GM04504 (cell line): ENCODE data around the gene ZNF579.

Source experiments
- DNase-seq: peaks from one replicate; pipeline ENCODE4 v3.0.0-alpha.2; 2012; ENCODE audit warnings: low read depth

ZNF579 gene

DNA sequence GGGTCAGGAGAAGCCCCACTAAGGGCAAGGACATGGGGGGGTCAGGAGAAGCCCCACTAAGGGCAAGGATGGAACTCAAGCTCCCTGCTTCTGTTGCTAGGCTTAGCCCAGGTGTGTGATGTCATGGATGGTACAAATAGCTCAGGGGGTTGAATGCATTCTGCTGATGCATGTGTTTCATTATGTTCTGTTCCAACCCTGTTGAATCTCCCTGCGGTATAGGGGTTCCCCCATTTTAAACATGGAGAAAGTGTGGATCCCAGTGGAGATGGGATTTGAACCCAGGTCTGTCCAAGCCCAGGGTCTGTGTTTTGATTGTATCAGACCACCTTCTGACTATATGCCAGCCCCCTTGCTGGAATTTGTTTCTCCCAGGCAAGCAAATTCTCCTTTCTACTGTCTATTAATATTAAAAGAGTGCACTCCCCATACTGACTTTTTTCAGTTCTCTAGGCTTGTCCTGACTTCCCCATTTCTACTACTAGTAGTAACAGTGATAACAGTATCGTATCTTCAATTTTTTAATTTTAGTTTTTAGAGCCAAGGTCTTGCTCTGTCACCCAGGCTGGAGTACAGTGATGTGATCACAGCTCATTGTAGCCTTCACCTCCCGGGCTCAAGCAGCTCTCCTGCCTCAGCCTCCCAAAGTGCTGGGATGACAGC lies 31.5 kb upstream of the ZNF579 start:
- DNase-seq = no peak

DNA sequence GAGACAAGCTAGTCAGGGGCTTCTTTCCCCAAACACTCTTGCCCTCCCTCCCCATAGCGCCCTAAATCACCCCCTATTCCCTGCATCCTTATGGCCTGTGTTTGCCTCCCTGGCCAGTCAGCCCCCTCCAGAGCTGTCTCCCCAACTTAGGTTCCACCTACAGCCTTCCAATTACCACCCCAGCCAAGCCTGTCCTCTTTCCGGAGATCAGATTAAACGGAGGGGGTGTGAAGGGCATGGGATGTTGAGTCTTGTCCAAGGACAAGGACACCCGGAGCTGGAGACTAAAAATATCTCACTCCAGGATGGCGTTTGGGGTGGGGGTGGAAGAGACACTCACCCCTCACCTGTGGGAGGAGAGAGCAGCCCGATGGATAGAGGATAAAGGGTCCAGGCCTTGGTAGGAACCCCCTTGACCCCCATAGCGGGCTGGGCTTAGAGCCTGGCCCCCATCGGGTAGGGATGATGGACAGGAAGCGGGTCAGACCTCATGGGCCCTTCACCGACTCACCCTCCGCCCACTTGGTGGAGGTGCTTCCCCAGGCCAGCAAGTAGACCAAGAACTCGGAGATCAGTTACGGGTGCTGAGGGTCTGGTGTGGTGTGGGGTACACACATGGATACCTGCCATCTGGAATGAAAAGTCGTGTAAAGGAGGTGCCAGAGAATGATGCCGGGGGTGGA lies 30.8 kb upstream of the ZNF579 start:
- no peak for DNase-seq

DNA sequence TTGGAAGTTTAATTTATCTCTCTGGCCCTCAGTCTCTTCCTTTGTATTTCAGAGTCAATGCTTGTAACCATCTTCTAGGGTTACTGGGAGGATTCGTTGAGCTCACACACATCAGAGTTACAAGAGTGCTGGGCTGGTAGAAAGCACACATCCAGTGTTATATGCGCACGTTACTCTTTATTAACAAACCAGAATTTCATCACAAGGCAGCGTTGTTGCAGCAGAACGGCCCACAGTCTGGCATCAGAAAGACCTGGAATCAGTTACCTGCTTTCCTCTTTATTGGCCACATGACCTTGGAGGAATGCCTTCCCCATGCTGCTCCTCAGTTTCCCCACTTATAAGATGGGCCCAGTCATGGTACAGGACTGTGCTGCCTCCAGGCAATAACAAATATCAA lies 28.7 kb upstream of the ZNF579 start:
- no peak for DNase-seq

DNA sequence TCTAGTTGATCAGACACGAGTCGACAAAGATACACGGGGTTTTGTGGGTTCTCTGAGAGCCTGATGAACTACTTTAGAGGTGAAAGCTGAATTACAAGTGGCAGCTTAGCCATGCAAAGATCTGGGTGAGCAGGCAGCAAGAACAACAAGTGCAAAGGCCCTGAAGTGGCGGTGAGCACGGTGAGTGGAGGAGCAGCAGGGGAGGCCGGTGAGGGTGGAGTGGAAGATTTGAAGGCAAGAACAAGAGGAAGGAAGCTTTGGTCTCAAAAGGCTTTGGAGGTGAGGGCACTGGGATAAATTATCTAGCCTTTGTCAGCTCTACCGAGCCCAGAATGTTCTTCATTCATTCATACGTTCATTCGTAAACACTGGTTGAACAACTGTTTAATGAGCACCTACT lies 26.2 kb upstream of the ZNF579 start:
- no peak for DNase-seq

DNA sequence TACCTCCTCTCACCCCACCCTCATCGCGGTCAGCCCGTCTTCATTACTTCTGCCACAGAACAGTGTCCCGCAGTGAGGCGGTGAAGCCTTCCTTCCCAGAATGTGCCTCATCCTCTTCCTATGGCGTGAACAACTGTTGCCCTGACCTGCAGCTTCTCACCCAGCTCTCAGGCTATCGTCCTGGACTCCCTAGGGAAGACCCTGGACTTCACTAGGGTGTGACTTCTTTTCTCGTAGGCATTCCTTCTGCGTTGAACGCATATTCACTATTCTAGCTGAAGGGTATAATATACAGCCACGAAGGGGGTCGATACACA lies 25.8 kb upstream of the ZNF579 start:
- no peak for DNase-seq

DNA sequence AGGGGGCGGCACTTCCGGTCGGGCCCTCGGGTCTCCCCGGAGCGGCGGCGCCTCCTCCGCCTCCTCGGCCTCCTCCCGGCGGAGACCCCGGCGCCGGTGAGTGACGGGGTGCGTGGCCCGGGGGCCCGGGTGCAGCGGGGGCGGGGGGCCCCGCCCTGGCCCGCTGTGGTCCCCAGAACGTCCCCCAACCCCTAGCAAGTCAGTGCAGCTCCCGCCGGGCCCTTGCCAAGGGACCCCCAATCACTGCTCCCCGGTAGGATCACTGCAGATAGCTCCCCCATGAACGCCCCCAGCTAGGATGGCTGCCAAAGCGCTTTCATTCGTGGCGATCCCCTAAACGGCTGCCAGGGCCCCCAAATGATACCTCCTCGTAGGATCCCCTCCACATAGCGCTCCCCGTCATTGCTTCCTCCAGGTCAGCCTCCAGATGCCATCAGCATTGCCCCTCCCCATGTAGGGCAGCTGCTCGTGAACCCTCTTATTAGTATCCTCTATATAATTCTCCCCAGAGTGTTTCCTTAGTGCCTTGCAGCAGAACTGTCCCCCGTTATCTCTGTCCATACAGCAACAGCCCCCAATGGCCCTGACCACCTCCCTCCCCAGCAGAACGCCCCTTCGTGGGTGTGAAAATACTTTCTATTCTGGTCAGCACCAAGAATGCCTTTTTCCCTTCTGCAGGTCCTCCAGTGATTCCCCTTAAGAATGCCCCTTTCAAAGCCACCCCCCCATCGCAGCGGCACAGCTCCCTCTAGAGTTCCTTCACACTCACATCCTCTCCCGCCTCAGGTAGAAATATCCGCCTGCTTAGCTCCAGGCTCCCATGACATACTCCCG lies 25.2 kb upstream of the ZNF579 start, which contains the start of gene ZNF865:
TSS of gene ZNF865 (plus strand) at position 11 of the 834 bp plus-strand sequence. CDS start 7,972 bp downstream, outside the sequence.
- peak; percentile 61 for DNase-seq

DNA sequence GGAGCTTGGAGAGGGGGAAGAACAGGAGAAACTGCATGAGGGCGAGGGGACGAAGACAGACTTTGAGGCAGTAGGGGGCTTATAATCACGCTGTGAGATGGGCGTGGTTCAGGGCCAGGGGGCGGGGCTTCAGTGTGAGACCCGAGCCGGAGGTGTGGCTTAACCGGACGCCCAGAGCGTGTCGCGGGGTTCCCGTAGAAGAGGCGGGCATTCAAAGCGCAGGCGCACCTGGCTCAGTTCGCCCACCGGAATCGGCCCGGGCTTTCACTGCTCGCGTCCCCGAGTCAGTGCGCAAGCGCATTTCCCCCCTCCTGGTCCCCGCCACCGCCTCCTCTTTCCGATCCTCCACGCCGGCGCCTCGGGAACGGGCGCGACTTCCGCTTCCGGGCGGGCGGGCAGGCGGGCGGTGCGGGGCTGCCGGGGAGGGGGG lies 24.6 kb upstream of the ZNF579 start:
- peak; percentile 94 for DNase-seq

DNA sequence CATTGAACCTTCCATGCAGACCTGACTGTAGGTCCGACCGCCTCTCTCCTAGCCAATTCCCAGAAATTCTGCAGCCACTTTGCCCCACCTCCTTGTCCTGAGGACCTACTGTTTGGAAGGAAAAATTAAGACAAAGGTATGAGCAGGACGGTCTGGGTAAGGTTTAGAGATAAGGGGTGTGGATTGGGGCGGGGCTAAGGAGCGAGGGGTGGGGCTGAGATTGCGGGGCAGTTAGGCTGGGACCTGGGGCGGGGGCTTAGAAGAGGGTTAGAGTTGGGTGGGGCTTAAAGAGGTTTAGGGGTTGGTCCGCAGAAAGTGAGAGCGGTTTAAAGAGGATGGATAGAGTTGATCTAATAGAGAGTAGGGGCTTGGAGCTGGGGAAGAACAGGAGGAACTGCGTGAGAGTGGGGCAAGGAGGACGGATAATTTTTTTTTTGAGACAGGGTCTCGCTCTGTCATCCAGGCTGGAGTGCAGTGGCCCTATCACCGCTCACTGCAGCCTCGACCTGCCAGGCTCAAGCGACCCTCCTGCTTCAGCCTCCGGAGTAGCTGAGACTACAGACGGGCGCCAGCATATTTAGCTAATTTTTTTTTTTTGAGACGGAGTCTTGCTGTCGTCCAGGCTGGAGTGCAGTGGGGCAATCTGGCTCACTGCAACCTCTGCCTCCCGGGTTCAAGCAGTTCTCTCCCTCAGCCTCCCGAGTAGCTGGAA lies 23.1 kb upstream of the ZNF579 start:
- DNase-seq = no peak

DNA sequence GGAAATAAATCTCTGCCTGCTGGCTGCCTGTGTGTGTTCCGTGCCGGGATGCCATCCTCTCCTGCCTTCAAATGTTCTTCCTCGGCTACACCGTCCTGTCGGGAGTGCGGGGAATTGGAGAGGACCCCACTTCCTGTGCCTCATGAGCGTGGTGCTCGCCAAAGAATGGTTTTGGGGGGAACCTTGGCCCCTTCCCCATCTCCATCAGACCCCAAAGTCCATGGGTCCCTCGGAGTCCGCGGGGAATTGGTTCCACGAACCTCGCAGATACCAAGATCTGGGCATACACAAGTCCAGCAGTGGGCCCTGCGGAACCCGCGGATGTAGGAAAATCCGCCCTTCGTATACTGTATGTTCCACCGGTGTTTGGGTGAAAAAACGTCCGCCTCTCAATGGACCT lies 22.5 kb upstream of the ZNF579 start:
- DNase-seq = no peak

DNA sequence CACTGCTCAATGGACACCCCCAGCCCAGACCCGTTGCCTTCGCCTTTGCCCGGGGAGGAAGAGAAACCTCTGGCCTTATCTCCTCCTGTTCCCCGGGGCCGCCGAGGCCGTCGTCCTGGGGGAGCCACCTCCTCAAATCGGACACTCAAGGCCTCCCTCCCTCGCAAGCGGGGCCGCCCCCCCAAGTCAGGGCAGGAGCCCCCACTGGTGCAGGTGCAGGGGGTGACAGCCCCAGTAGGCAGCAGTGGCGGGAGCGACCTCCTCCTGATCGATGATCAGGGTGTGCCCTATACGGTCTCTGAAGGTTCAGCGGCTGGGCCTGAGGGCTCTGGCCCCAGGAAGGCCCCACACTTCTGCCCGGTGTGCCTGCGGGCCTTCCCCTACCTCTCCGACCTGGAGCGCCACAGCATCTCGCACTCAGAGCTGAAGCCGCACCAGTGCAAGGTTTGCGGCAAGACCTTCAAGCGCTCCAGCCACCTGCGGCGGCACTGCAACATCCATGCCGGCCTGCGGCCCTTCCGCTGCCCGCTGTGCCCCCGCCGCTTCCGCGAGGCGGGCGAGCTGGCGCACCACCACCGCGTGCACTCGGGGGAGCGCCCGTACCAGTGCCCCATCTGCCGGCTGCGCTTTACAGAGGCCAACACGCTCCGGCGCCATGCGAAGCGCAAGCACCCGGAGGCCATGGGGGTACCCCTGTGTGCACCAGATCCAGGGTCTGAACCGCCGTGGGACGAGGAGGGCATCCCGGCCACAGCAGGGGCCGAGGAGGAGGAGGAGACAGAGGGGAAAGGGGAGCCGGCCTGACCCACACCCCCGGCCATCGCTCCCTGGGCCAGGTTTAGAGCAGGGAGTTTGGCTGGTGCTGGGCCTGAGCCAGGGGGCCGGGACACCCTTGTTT lies 21.7 kb upstream of the ZNF579 start:
- no peak for DNase-seq

DNA sequence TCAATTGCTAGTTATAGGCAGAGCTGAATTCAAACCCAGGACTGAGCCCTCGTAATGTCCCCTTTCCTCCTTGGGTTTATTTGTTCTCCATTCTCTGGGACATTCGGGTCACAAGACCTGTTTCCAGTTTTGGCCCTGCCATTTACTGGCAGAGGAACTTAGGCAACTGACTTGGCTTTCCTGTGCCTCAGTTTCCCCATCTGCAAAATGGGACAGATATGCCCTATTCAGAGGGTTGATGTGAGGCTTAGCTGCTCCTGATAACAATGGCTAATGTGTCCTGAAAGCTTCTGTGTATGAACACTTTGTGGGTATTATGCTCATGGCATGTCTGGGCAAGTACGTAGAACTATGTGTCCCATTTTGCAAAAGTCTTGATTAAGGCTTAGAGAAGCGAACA lies 20.4 kb upstream of the ZNF579 start:
- DNase-seq = no peak

DNA sequence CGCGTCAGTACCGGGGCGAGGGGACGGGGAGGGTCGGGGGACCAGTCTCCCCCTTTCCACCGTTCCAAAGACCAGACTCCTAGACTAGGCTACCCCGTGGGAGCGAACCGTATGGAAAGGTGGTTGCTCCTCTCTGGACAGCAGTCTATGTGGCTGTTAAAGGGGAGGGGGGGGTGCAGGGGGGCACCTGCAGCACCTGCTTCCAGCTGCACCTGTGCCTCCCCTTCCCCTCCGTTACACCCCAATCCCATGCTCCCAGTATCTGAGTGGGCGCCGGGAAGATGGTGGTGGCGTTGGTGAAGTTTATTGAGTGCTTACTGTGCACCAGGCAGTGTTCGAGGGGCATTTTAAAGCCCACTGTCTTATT lies 20.0 kb upstream of the ZNF579 start:
- no peak for DNase-seq

DNA sequence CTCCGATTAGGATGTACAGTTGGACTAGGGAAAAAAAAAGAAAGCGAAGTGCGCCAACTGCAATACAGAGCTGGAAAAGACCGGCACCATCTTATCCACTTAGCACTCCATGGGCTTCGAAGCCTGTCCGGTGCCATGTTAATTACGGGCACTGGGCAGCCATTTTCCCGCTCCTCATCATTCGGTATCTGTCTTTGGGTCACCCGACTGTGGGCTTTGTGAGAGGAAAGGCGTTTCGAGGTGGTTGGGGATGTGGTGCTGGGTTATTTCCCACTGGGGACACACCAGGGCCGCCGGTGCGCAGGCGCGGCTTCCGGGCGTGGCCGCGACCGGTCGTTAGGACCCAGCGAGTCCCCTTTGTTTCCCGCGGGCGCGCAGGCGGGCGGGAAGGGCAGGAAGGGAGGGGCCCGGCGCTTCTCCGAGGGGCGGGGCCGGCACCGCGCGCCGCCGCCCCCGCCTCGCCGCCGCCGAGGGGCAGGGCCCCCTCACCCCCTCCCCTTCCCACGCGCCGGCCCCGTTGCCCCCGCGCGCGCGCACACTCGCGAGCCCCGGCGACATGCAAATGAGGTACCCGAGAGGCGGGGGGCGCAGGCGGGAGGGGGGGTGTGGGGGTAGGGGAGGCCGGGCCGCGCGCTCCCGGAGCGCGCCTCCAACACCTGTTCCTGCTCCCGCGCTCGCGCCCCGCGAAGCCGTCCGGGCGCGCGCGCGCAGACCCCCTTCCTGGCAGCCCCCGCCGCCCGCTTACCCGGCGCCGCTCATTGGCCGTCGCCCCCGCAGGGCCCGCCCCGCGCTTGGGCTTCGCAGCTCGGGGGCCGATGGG lies 19.4 kb upstream of the ZNF579 start, which contains the start of gene ZNF524:
TSS of gene ZNF524 (plus strand) at position 447 of the 820 bp plus-strand sequence. CDS start 1,825 bp downstream, outside the sequence.
- DNase-seq = peak; percentile 82

DNA sequence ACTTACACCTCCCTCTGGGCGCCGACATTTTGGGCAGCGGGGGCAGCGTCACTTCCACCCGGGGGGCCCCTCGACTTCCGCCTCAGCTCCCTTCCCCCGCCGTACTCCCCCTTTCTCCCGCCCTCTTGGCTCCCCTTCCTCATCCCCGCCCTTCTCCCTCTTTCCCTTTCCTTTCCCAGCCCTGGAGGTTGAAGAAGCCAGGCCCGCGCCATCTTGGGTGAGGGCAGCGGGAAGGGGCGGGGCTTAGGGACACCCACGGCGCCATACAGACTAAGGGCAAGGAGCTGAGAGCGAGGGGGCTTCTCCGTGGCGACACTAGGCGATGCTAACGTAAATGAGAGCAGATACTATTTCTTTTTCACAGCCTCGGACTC lies 18.8 kb upstream of the ZNF579 start, which contains the start of gene FIZ1:
TSS of gene FIZ1 (minus strand) at position 50 of the 374 bp plus-strand sequence. CDS start 1,652 bp downstream, outside the sequence.
- peak; percentile 98 for DNase-seq

DNA sequence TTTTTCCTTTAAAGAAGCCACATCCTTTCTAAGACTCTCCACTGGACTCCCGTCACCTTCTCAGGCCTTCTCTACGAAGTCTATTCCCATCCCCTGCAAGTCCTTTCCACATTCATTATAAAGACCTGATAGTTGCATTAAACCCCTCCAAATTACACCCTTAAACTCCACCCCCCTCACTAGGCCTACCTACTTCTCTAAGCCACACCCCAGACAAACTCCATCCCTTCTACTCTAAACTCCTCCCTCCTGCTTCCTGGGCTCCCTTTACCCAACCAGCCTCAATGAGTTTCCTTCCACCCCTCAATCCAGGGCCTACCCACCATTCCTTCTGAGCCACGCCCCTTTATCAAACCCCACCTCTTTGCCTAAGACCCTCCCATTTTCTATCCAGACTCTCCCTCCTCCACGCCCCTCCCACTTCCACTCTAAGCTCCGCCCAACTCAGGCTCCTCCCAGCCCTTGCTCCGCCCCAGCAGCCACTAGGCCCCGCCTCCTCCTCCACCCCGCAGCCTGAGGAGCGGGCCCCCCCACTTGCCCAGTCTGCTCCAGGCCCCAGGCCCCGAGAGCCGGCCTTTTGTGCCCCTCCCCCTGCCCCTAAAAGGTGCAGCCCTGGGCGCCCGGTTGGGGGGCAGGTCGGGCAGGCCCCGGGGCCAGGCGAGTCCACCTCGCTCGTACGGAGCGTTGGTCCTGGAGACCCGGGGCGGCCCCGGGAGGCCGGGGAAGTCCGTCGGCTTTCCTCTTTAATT lies 18.2 kb upstream of the ZNF579 start:
- peak; percentile 85 for DNase-seq

DNA sequence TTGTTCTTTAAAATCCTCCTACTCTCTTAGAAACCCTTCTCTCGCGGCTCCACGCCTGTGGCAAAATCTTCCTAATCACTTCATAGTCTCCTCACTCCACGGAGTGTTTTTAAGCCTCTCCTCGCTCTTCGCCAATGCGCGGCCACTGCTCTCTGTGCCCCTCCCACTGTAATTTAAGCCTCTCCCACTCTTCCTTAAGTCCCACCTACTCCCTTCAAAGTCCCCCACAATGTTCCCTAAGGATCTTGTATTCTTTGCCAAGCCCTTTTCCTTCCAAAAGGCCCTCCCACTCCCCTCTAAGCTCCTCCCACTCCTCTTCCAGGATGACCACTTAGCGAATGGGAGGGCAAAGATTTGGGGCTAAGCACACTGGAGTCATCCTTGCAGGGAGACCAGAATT lies 17.4 kb upstream of the ZNF579 start:
- no peak for DNase-seq

DNA sequence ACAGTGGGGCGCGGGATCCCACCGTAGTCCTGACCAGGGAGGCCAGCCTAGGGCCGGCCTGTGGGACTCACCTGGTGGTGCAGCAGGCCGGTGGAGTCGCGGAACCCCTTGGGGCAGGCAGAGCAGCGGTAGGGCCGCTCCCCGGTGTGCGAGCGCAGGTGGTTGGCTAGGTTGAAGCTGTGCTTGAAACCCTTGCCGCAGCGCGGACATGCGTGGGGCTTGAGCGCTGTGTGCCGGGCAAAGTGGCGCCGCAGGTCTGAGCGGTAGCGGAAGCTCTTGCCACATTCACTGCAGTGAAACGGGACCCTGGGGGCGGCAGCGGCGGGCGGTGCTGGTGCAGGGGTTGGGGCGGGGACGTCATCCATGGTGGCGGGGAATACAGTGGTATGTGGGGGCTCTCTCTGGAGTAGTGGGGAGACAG lies 16.9 kb upstream of the ZNF579 start:
- DNase-seq = no peak

DNA sequence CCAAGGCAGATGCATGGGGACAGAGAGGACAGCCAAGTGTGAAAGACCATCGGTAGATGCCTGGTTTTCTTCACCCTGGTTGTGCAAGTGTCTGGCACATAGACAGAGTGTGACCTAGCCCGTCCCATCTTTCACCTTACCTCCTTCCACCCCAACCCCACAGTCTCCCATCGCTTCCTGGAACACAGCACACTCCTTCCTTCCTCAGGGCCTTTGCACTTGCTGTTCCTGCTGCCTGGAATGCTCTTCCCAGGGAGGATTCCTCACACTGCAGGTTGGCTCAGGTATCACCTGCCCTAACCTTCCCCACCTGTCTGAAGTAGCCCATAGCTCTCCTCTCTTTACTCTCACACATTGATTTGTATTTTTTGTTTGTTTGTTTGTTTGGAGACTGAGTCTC lies 15.7 kb upstream of the ZNF579 start:
- DNase-seq = no peak

DNA sequence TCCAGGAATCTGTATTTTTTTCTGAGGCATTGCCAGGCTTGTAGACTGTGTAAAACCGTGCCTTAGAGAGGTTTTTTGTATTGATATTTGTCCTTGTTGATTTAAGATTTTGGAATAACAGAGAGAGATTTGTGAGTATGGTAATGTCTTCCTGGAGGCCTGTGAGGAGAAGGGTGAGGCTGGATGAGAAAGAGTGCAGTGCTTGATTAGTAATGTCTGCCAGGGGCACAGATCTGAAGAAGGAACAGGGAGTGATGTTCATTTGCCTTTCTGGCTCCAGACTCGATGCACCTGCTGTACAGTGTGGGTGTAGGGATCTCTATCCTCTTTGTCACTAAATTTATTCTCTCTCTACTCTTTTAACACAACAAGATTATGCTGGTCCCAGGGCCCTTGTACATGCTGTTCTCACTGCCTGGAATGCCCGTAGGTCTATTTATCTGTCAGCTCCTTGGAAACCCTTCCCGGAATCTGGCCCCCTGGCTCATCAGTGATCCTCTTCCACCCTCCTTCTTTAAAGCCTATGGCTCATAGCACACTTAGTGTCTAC lies 14.4 kb upstream of the ZNF579 start:
- no peak for DNase-seq
